HepG2 (cell line): Measurements from ENCODE around the gene RNF168. TPM values are rescaled to one million over a fixed set of nuclear protein-coding genes. Genes with fewer than 3 reads are reported as not detected.

Experiments
- ATAC-seq: fragments of 200-7000 bp; cut with Tn5 transposase; 3 replicates; pipeline ENCODE4 v1.9.1; 2020; ENCODE audit warnings: mild to moderate bottlenecking, moderate library complexity
- Bru-seq: library from RNA; stranded (reverse); fragments of 400-500 nt; gene quantifications from one replicate; lab custom pipeline; 2021; lab: Mats Ljungman, UMichigan
- BruChase-seq, 2 experiments: library from RNA; stranded (reverse); fragments of 400-500 nt; gene quantifications; one replicate each; lab custom pipeline; 2021; lab: Mats Ljungman, UMichigan
- BruUV-seq: library from RNA; stranded (reverse); fragments of 400-500 nt; replicated peaks from 2 replicates; lab custom pipeline; 2021; lab: Mats Ljungman, UMichigan
- CTCF ChIA-PET: fragments of 300-600 bp; formaldehyde crosslinking; extraction: SDS; loops from one replicate; lab custom pipeline; 2021; ENCODE audit warnings: low total read pairs, inconsistent platforms, low intra/inter-chr PET ratio; lab: Yijun Ruan, JAX
- POLR2A ChIA-PET: fragments of 350-600 bp; sonication (Branson Sonifier 250); formaldehyde crosslinking; loops from one replicate; lab custom pipeline; 2020; ENCODE audit warnings: antibody characterized with exemption, inconsistent platforms; lab: Yijun Ruan, JAX
- DNase-seq: peaks from one replicate; pipeline ENCODE4 v3.0.0-alpha.2; 2015; ENCODE audit warnings: low spot score
- FAIRE-seq: peaks from 3 replicates; lab custom pipeline; 2011; peaks lifted over from hg19 to GRCh38; lab: Jason Lieb, UNC
- H2AFZ ChIP-seq: one replicate; pipeline ENCODE4 v1.6.1; 2011; ENCODE audit warnings: low read length, inconsistent platforms
- H3K27ac ChIP-seq: fragments of 300-600 bp; 3 replicates; pipeline ENCODE4 v1.8.0; 2011; ENCODE audit warnings: mixed run types, mild to moderate bottlenecking, mixed read lengths, low read length, inconsistent platforms; ENCODE audit not compliant: insufficient read depth; ENCODE audit errors: extremely low read length
- H3K27me3 ChIP-seq, 2 experiments: fragments of 200-600 bp in 1 of 2; 2 replicates in 1 of 2; 3 replicates in 1 of 2; pipeline versions ENCODE4 v1.6.0 to v1.8.0; 2011; ENCODE audit warnings: low read length in 2 of 2, mild to moderate bottlenecking in 2 of 2, moderate library complexity in 2 of 2, inconsistent platforms in 1 of 2; ENCODE audit not compliant: insufficient read depth in 2 of 2, control insufficient read depth in 1 of 2
- H3K36me3 ChIP-seq, 2 experiments: fragments of 200-600 bp in 1 of 2; replicated peaks in 1 of 2; 2 replicates in 1 of 2; 3 replicates in 1 of 2; pipeline versions ENCODE4 v1.5.1 to v1.8.0; 2011; ENCODE audit warnings: low read length in 2 of 2, inconsistent platforms in 1 of 2; ENCODE audit not compliant: insufficient read depth in 2 of 2, control insufficient read depth in 1 of 2
- H3K4me1 ChIP-seq: 2 replicates; pipeline ENCODE4 v1.5.1; 2012; ENCODE audit warnings: low read length, inconsistent platforms; ENCODE audit not compliant: insufficient read depth
- H3K4me2 ChIP-seq: 2 replicates; pipeline ENCODE4 v1.6.0; 2011; ENCODE audit warnings: low read depth, low read length, inconsistent platforms
- H3K4me3 ChIP-seq, 3 experiments: fragments of 200-600 bp in 1 of 3; sonication (generic), shearing (Covaris generic) in 1 of 3; replicated peaks in 1 of 3; 2 replicates each; pipeline ENCODE4 v1.5.1; 2011 to 2016; ENCODE audit warnings: low read length in 3 of 3, inconsistent platforms in 2 of 3, low read depth in 2 of 3, mild to moderate bottlenecking in 2 of 3, control low read depth in 1 of 3, mixed read lengths in 1 of 3; ENCODE audit not compliant: insufficient read depth in 1 of 3
- H3K79me2 ChIP-seq: one replicate; pipeline ENCODE4 v1.6.1; 2011; ENCODE audit warnings: low read length, inconsistent platforms; ENCODE audit not compliant: insufficient read depth
- H3K9ac ChIP-seq: 2 replicates; pipeline ENCODE4 v1.6.0; 2011; ENCODE audit warnings: mild to moderate bottlenecking, low read depth, low read length, inconsistent platforms; ENCODE audit not compliant: insufficient read depth
- H3K9me3 ChIP-seq: 2 replicates; pipeline ENCODE4 v1.5.1; 2012; ENCODE audit warnings: mild to moderate bottlenecking, low read length
- H4K20me1 ChIP-seq: 2 replicates; pipeline ENCODE4 v1.6.0; 2011; ENCODE audit warnings: inconsistent platforms, mild to moderate bottlenecking, low read length, moderate library complexity; ENCODE audit not compliant: insufficient read depth
- CBX1 ChIP-seq: IDR thresholded peaks from one replicate; pipeline ENCODE4 v1.6.1; 2016; ENCODE audit warnings: antibody characterized with exemption, low read depth
- CC2D1A ChIP-seq: sonication (generic); formaldehyde crosslinking; IDR thresholded peaks from 2 replicates; pipeline ENCODE4 v1.8.1; 2023; ENCODE audit warnings: mild to moderate bottlenecking, missing genetic modification reagents
- DPF2 ChIP-seq: sonication (generic); formaldehyde crosslinking; IDR thresholded peaks from 2 replicates; pipeline ENCODE4 v1.4.0; 2020; ENCODE audit warnings: mild to moderate bottlenecking, low read depth, missing genetic modification reagents, borderline replicate concordance
- KMT2B ChIP-seq: IDR thresholded peaks from 2 replicates; pipeline ENCODE4 v1.6.1; 2016; ENCODE audit warnings: missing genetic modification reagents, missing compliant biosample characterization
- MIER2 ChIP-seq: IDR thresholded peaks from 2 replicates; pipeline ENCODE4 v1.6.1; 2016; ENCODE audit warnings: missing biosample characterization, missing genetic modification reagents
- NFE2L1 ChIP-seq: sonication (generic); formaldehyde crosslinking; IDR thresholded peaks from 2 replicates; pipeline ENCODE4 v1.4.0; 2020; ENCODE audit warnings: missing genetic modification reagents, mild to moderate bottlenecking, borderline replicate concordance
- SMAD9 ChIP-seq: sonication (generic); formaldehyde crosslinking; IDR thresholded peaks from 2 replicates; pipeline ENCODE4 v1.5.1; 2020; ENCODE audit warnings: mild to moderate bottlenecking, missing genetic modification reagents
- SRSF4 ChIP-seq: fragments of 200-400 bp; formaldehyde crosslinking; IDR thresholded peaks from one replicate; pipeline ENCODE4 v1.6.1; 2018; ENCODE audit warnings: mild to moderate bottlenecking, low read depth, low read length, moderate library complexity; ENCODE audit not compliant: poor library complexity, severe bottlenecking
- TBP ChIP-seq: sonication (generic); formaldehyde crosslinking; IDR thresholded peaks from 2 replicates; pipeline ENCODE4 v1.5.0; 2020; ENCODE audit warnings: missing genetic modification reagents
- WGBS: methylation state at CpG from one replicate; pipeline ENCODE4 v1.1.6; 2017; ENCODE audit warnings: low lambda C conversion rate; 5-methylcytosine and 5-hydroxymethylcytosine counted together
- in situ Hi-C: cut with HindIII; loops from 2 replicates; pipeline ENCODE4 v1.10.0; 2017; ENCODE audit warnings: low pct_unique_long_range_greater_than_20kb; ENCODE audit not compliant: extremely low pct_ligation_motif_present
- intact Hi-C: fragments of 100-400 bp; cut with micrococcal nuclease; formaldehyde crosslinking; loops from one replicate; pipeline ENCODE4 v1.10.0; 2022; ENCODE audit not compliant: unreplicated experiment
- long read RNA-seq, 2 experiments: library from RNA in 1 of 2; library from polyadenylated mRNA in 1 of 2; stranded (forward) in 1 of 2; unstranded in 1 of 2; transcript quantifications; one replicate each; pipeline ENCODE4 v2.0.0, GENCODE V29; 2019 to 2022
- polyA minus RNA-seq, 3 experiments: library from RNA; depleted of rRNA, polyadenylated mRNA; stranded (reverse); fragments of >200 nt; gene quantifications; 2 replicates each; pipeline ENCODE4 v1.2.3, GENCODE V29; 2011; ENCODE audit warnings: low replicate concordance in 1 of 3
- polyA plus RNA-seq, 8 experiments: library from polyadenylated mRNA; depleted of rRNA in 3 of 8; stranded (reverse) in 7 of 8; unstranded in 1 of 8; fragments of >200 nt; fragmentation: Illumina TruSeq in 4 of 8; extraction: Trizol in 4 of 8; gene quantifications; 2 replicates each; pipeline versions ENCODE4 v1.2.1 to v1.2.3, GENCODE V29; 2011 to 2016; ENCODE audit warnings: low read depth in 4 of 8, missing spikeins in 1 of 8, mixed read lengths in 1 of 8; ENCODE audit not compliant: insufficient read depth in 1 of 8
- total RNA-seq, 5 experiments: library from RNA; depleted of rRNA; stranded (reverse); fragments of >200 nt; fragmentation: Illumina TruSeq; extraction: Trizol; gene quantifications; 2 replicates each; pipeline ENCODE4 v1.2.3, GENCODE V29; 2016; ENCODE audit warnings: low read depth in 1 of 5
- TF ChIP-seq, protein P1 (sequence below): fragments of 450-650 bp; IDR thresholded peaks from 2 replicates; pipeline ENCODE4 v1.6.1; 2016

The RNF168 gene, protein sequence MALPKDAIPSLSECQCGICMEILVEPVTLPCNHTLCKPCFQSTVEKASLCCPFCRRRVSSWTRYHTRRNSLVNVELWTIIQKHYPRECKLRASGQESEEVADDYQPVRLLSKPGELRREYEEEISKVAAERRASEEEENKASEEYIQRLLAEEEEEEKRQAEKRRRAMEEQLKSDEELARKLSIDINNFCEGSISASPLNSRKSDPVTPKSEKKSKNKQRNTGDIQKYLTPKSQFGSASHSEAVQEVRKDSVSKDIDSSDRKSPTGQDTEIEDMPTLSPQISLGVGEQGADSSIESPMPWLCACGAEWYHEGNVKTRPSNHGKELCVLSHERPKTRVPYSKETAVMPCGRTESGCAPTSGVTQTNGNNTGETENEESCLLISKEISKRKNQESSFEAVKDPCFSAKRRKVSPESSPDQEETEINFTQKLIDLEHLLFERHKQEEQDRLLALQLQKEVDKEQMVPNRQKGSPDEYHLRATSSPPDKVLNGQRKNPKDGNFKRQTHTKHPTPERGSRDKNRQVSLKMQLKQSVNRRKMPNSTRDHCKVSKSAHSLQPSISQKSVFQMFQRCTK
- total RNA-seq (2016; rRNA removed; fragmentation: Illumina TruSeq; extraction: Trizol) = 22.9 and 28.8 TPM in 2 replicates
- 4.0 and 5.2 TPM in 2 replicates for total RNA-seq (2016; cell fraction: cytosol; rRNA removed; fragmentation: Illumina TruSeq; extraction: Trizol; ENCODE audit: low read depth)
- 22.6 and 28.8 TPM in 2 replicates for total RNA-seq (2016; cell fraction: insoluble cytoplasmic fraction; rRNA removed; fragmentation: Illumina TruSeq; extraction: Trizol)
- total RNA-seq (2016; cell fraction: membrane; rRNA removed; fragmentation: Illumina TruSeq; extraction: Trizol) = 13.4 and 14.6 TPM in 2 replicates
- 13.2 and 15.2 TPM in 2 replicates for total RNA-seq (2016; cell fraction: nucleus; rRNA removed; fragmentation: Illumina TruSeq; extraction: Trizol)
- polyA plus RNA-seq (2011; rRNA removed) = 3.4 and 3.7 TPM in 2 replicates
- 2.5 and 3.1 TPM in 2 replicates for polyA plus RNA-seq (2011; cell fraction: cytosol; rRNA removed)
- polyA plus RNA-seq (2011; cell fraction: nucleus; rRNA removed) = 3.2 and 4.2 TPM in 2 replicates
- polyA plus RNA-seq (2012) = 7.6 TPM in 2 replicates
- 1.6 and 2.0 TPM in 2 replicates for polyA plus RNA-seq (2016; cell fraction: cytosol; fragmentation: Illumina TruSeq; extraction: Trizol; ENCODE audit: low read depth)
- polyA plus RNA-seq (2016; cell fraction: insoluble cytoplasmic fraction; fragmentation: Illumina TruSeq; extraction: Trizol; ENCODE audit: low read depth) = 14.1 and 14.6 TPM in 2 replicates
- polyA plus RNA-seq (2016; cell fraction: membrane; fragmentation: Illumina TruSeq; extraction: Trizol; ENCODE audit: low read depth) = 3.8 and 3.9 TPM in 2 replicates
- polyA plus RNA-seq (2016; cell fraction: nucleus; fragmentation: Illumina TruSeq; extraction: Trizol; ENCODE audit: insufficient read depth, low read depth) = 15.7 and 16.0 TPM in 2 replicates
- polyA minus RNA-seq (2011; rRNA and poly(A)+ RNA removed; ENCODE audit: low replicate concordance) = 15.5 and 55.3 TPM in 2 replicates
- 12.5 and 16.7 TPM in 2 replicates for polyA minus RNA-seq (2011; cell fraction: cytosol; rRNA and poly(A)+ RNA removed)
- 9.0 and 12.3 TPM in 2 replicates for polyA minus RNA-seq (2011; cell fraction: nucleus; rRNA and poly(A)+ RNA removed)
- Bru-seq, nascent RNA = percentile 70 among the genes with signal in this experiment
- BruChase-seq, experiment 1, labeled RNA remaining after a 6-hour chase = percentile 79 among the genes with signal in this experiment
- percentile 78 among the genes with signal in this experiment for BruChase-seq, experiment 2, labeled RNA remaining after a 2-hour chase
- long read RNA-seq, experiment 1, full-length matches to known transcripts = 1 of 26 reads
- long read RNA-seq, experiment 1, partial matches to known transcripts = 8 of 26 reads
- long read RNA-seq, experiment 1, other reads (novel, unspliced or antisense) = 17 of 26 reads
- long read RNA-seq, experiment 2, partial matches to known transcripts = 1 of 10 reads
- long read RNA-seq, experiment 2, other reads (novel, unspliced or antisense) = 8 of 10 reads

DNA sequence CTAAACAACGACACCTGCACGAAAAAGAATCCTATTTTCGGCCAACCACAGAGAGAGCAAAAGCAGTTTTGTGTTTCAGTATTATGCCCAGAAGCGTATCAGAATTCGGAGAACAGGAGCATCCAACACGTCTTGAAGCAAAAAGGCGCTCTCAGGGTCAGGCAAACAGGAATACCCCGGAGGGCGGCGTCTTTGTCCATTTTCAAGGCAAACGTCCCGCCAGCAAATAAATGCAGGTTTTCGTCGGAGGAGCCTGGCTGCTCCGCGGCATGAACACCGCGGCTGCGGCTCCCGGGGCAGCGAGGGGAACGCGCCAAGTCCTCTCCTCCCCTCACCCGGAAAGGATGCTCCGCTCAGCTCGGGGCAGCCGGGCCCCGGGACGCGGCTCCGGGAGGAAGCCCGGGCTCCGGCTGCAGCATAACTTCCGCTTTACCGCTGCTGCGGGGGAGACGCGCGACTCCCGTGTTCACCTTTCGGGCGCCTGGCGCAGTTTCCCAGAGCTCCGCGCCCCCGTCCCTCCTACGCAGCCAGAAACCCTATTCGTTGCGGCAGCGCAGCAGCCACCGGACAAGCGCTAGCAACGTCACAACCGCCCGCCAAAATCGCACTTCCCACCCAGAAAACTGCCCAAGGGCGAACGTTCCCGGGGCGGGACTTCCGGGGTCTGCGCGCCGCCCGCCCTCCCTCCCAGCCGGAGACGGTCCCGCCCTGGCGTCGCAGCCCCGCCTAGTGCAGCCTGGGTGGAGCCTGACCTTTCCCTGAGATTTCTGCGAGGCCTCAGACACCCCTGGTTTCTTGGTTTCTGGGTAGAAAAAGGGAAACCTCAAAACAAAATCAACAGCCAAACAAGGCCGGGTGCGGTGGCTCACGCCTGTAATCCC is at the start of gene RNF168:
Gene RNF168 (minus strand): TSS at position 573 of the 881 bp plus-strand sequence. CDS start 595 bp downstream, outside the sequence.
- CTCF ChIA-PET = interaction anchor here (1.3 kb wide), 1 partner anchor 19 kb away, joined by 3 read pairs; no protein-coding TSS in a partner anchor
- ATAC-seq = peak; percentile 90
- 6% methylated on average over 45 of the region's 75 CpGs for WGBS
- no peak for TF ChIP-seq CBX1
- no peak for TF ChIP-seq NFE2L1 (CRISPR knock-in tag)
- TF ChIP-seq KMT2B (CRISPR knock-in tag) = peak; percentile 94
- TF ChIP-seq, protein P1, sequence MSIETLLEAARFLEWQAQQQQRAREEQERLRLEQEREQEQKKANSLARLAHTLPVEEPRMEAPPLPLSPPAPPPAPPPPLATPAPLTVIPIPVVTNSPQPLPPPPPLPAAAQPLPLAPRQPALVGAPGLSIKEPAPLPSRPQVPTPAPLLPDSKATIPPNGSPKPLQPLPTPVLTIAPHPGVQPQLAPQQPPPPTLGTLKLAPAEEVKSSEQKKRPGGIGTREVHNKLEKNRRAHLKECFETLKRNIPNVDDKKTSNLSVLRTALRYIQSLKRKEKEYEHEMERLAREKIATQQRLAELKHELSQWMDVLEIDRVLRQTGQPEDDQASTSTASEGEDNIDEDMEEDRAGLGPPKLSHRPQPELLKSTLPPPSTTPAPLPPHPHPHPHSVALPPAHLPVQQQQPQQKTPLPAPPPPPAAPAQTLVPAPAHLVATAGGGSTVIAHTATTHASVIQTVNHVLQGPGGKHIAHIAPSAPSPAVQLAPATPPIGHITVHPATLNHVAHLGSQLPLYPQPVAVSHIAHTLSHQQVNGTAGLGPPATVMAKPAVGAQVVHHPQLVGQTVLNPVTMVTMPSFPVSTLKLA = no peak
- no peak for TF ChIP-seq SRSF4
- TF ChIP-seq MIER2 (CRISPR knock-in tag) = peak; percentile 64
- no peak for TF ChIP-seq CC2D1A (CRISPR knock-in tag)
- TF ChIP-seq TBP (CRISPR knock-in tag) = no peak
- TF ChIP-seq SMAD9 (CRISPR knock-in tag) = no peak
- TF ChIP-seq DPF2 (CRISPR knock-in tag) = 0 out of 2 replicates have a peak, but pooled peaks have one; percentile 20

More for the DNA sequence above, at the start of gene RNF168:
- 0 out of 5 replicates have a peak, but pooled peaks cover 0 to 2% of the 10 kb centered on the region in 2 experiments for H3K36me3 ChIP-seq
- BruUV-seq = TSS peak; percentile 63
- FAIRE-seq = peak; percentile 79
- in situ Hi-C loops (no loop called here), intact Hi-C loops (no loop called here)
- H2AFZ ChIP-seq = no peak within 1 kb of the TSS
- H4K20me1 ChIP-seq = peaks cover 3% of the 10 kb centered on the region; the same call in 1 of the 2 replicates
- H3K9me3 ChIP-seq = no peaks in the 10 kb centered on the region
- peak within 1 kb of the TSS; percentile 90 to 99 (median 99) for H3K4me3 ChIP-seq
- peak within 1 kb of the TSS; percentile 90 for H3K27ac ChIP-seq
- peaks cover 47% of the 10 kb centered on the region for H3K79me2 ChIP-seq
- POLR2A ChIA-PET = interaction anchor here (1.1 to 2.1 kb wide), 5 partner anchors 9 to 185 kb away, joined by 4 to 7 read pairs (median 5); partner anchors contain the start of genes DYNLT2B, FBXO45 and WDR53
- H3K4me1 ChIP-seq = peaks cover 43% of the 10 kb centered on the region
- peak; percentile 92 for DNase-seq
- no peaks in the 10 kb centered on the region; a peak in 1 of 5 replicates for H3K27me3 ChIP-seq
- H3K9ac ChIP-seq = peak within 1 kb of the TSS; percentile 87
- peak within 1 kb of the TSS; percentile 81 for H3K4me2 ChIP-seq
